GM13976 (cell line): ENCODE results near the gene TAS2R13.

Source experiments
- DNase-seq: peaks from one replicate; pipeline ENCODE4 v3.0.0; 2012; ENCODE audit warnings: low spot score
- CTCF ChIP-seq: IDR thresholded peaks from 2 replicates; pipeline ENCODE4 v1.5.1; 2012; ENCODE audit warnings: borderline replicate concordance, mild to moderate bottlenecking; ENCODE audit not compliant: insufficient read depth; ENCODE audit errors: extremely low read depth, missing control alignments, control extremely low read depth
- in situ Hi-C: fragments of 300-500 bp; cut with MboI; formaldehyde crosslinking; loops from one replicate; pipeline ENCODE4 v1.12.0; 2022; ENCODE audit warnings: low sequenced_read_pairs, mixed read lengths, inconsistent platforms; ENCODE audit not compliant: unreplicated experiment

Gene TAS2R13

GRCh38 chr12:10904686-10905085 lies 4.7 kb downstream of the TAS2R13 start:
- TF ChIP-seq CTCF: no peak
- no peak for DNase-seq
- in situ Hi-C loops: no loop called here

GRCh38 chr12:10901427-10901826 lies 7.9 kb downstream of the TAS2R13 start:
- in situ Hi-C loops: no loop called here
- DNase-seq: no peak
- TF ChIP-seq CTCF: no peak

GRCh38 chr12:10900972-10901371 lies 8.4 kb downstream of the TAS2R13 start:
- no peak for TF ChIP-seq CTCF
- in situ Hi-C loops: no loop called here
- DNase-seq: no peak

GRCh38 chr12:10900530-10900929 lies 8.8 kb downstream of the TAS2R13 start:
- no peak for TF ChIP-seq CTCF
- in situ Hi-C loops: no loop called here
- no peak for DNase-seq

GRCh38 chr12:10896854-10897253 lies 12.5 kb downstream of the TAS2R13 start:
- TF ChIP-seq CTCF: no peak
- in situ Hi-C loops: no loop called here
- DNase-seq: no peak

GRCh38 chr12:10891937-10892336 lies 17.4 kb downstream of the TAS2R13 start:
- no peak for TF ChIP-seq CTCF
- in situ Hi-C loops: no loop called here
- DNase-seq: no peak

GRCh38 chr12:10889226-10889625 lies 20.1 kb downstream of the TAS2R13 start:
- in situ Hi-C loops: no loop called here
- DNase-seq: no peak
- no peak for TF ChIP-seq CTCF
